Measurements from ENCODE around the gene THAP4.
A peak's percentile ranks its signal among the peaks of the same experiment; 100 is the strongest.

Gene THAP4

DNA sequence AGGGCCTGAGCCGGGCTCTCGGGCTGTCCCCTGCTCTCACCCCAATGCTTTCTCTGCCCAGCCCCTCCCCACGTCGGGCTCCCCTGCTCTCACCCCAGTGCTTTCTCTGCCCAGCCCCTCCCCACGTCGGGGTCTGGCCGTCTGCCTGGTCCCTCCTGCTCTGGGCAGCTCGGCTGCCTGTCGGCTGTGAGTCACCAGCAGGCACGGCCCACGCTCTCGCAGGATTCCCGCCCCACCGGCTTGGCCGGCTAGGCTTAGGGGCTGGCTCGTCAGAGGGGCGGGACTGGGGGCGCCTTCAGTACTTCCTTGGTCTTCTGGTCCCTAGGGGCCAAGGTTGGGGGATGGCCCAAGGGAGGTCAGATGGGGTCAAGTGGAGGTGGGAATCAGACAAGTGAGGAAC lies 75.1 kb downstream of the THAP4 start:
- no peak for DNase-seq (ENCODE audit: low read depth)
- TF ChIP-seq, protein P1, sequence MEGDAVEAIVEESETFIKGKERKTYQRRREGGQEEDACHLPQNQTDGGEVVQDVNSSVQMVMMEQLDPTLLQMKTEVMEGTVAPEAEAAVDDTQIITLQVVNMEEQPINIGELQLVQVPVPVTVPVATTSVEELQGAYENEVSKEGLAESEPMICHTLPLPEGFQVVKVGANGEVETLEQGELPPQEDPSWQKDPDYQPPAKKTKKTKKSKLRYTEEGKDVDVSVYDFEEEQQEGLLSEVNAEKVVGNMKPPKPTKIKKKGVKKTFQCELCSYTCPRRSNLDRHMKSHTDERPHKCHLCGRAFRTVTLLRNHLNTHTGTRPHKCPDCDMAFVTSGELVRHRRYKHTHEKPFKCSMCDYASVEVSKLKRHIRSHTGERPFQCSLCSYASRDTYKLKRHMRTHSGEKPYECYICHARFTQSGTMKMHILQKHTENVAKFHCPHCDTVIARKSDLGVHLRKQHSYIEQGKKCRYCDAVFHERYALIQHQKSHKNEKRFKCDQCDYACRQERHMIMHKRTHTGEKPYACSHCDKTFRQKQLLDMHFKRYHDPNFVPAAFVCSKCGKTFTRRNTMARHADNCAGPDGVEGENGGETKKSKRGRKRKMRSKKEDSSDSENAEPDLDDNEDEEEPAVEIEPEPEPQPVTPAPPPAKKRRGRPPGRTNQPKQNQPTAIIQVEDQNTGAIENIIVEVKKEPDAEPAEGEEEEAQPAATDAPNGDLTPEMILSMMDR (IDR thresholded peaks at IDR 0.05; ENCODE audit: control insufficient read depth, insufficient read depth, low read depth, low read length, missing control alignments), result no peak
- H3K4me3 ChIP-seq (ENCODE audit: control insufficient read depth, low read depth, low read length), result no peak overlapping the region

DNA sequence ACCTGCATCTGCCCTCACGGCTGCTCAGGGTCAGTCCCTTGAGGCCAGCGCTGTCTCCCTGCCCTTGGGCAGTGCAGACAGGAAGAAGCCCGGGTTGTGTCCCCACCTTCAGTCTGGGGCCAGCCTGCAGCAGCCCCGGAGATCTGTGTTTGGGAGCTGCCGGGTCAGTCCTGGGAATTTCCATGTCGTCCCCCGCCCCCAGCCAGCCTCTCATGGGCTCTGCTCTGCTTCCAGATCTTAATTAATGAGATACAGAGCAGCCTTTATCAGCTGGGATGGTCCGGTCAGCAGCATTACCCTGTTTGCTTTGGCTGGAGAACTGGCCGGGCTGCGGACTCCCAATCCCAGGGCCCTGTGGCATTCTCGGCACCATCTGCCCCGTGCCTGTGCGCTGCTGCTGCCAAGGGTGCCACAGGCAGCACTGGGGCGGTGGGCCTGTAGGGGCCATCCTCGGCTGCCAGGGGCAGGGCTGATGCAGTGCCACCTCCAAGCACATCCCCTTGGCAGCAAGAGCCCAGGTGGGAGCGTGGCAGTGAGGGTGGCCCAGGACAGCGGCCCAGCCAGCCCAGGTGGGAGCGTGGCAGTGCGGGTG lies 76.0 kb downstream of the THAP4 start:
- peak overlapping the region; percentile 45 for H3K4me3 ChIP-seq (ENCODE audit: control insufficient read depth, low read depth, low read length)
- DNase-seq (ENCODE audit: low read depth), result no peak
- TF ChIP-seq, protein P1 (IDR thresholded peaks at IDR 0.05; ENCODE audit: control insufficient read depth, insufficient read depth, low read depth, low read length, missing control alignments), result no peak

DNA sequence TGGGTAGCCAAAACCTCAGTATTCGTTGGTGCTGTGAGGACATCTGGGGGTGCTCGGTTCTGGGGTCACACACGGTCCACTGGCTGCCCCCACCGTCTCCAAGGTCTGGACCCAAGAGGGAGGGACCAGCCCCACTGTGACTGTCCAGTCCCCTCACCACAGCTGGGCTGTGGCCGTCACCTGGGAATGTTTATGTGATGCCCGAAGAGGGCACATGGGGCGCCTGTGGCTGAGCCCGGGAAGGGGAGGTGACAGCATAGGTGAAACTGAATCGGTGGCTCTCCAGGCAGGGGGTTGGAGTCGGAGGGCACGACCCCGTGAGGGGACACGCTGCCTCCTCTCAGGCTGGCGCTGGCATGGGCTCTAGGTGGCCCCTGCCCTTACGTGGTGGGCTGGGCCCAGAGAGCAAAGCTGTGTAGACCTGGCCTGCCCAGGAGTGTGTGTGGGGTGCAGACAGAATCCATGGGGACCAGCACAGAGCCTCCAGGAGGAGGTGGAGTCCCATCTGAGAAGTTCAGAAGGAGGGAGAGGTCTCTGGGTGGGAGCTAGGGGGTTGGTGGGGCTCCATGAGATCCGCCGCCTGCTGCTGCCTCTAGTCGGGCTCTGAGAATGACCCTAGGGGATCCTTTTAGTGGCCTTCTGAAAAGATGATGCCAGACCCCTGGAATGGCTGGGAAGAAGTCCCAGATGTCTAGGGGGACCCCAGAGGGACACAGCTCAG lies 76.6 kb downstream of the THAP4 start:
- TF ChIP-seq, protein P1 (IDR thresholded peaks at IDR 0.05; ENCODE audit: control insufficient read depth, insufficient read depth, low read depth, low read length, missing control alignments), result no peak

DNA sequence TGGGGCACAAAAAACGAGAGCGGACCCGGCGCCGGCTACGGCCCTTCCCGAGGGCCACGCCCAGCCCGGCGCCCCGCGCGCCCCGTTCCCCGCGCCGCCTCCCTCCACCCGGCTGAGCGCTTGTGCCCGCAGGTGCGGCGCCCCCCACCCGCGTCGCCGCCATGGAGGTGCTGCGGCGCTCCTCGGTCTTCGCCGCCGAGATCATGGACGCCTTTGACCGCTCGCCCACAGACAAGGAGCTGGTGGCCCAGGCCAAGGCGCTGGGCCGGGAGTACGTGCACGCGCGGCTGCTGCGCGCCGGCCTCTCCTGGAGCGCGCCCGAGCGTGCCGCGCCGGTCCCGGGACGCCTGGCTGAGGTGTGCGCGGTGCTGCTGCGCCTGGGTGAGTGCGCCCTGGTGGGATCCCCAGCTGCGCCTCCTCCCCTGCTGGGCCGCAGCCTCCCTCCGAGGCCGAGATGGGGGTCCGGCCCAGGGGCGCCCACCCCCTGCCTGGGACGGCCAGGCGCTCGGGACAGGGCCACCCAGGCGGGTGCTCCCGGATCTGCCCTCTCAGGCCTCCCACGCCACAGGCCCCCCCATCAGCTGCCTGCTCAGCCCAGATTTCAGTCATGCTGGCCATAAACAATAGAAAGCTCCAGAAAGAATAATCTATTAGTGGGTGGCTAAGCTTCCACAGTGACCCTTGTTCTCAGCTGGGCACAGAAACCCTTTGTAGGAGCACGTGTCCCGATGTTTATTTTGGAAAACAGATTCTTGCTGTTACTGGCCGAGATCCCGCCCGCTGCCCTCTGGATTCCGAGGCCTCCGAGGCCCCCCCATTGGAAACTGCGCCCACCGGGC lies 77.4 kb downstream of the THAP4 start:
- peak overlapping the region; percentile 45 for H3K4me3 ChIP-seq (ENCODE audit: control insufficient read depth, low read depth, low read length)
- no peak for DNase-seq (ENCODE audit: low read depth)
- TF ChIP-seq, protein P1 (IDR thresholded peaks at IDR 0.05; ENCODE audit: control insufficient read depth, insufficient read depth, low read depth, low read length, missing control alignments), result no peak

More for the DNA sequence above, 76.6 kb downstream of the THAP4 start:
- H3K4me3 ChIP-seq (ENCODE audit: control insufficient read depth, low read depth, low read length), result peak overlapping the region; percentile 45
- DNase-seq (ENCODE audit: low read depth), result no peak

DNA sequence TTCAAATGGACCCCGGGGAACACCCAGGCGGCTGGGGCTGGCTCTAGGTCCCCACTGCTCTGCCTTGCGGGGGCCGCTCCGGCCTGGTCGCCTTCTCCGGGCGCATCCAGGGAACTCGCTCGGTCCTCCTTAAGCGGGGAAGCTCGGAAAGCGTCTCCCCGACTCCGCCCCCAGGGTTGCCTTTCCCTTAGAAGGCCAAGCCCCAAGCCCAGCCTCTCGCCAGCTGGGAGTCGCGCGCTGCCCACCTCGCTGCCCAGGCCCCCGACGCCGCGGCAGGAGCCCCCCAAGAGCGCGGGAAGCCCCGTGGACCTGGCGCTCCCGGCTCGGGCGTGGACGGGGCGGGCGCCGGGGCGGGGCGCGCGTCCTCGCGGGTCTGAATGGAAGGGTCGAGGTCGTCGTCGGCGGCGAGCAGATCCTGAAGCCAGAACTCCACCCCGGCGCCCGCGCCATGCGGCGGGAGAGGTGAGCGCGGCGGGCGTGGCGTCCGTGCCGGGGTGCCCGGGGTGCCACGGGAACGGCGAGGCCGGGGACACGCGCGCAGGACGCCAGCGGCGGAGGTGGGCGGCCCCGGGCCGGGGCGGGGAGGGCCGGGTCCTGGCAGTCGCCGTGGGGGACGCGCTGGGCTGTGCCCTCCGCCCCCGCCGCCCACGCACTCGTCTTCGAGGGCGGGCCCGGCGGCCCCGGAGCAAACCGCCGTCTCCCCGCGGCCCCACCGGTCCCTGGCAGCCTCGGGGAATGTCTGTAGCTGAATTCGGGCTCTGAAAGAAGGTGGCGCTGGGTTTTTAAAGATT lies 78.2 kb downstream of the THAP4 start, which contains the start of gene BOK:
Gene BOK (plus strand): TSS at position 214 of the 791 bp plus-strand sequence. CDS start 739 bp downstream, outside the sequence.
- TF ChIP-seq, protein P1 (IDR thresholded peaks at IDR 0.05; ENCODE audit: control insufficient read depth, insufficient read depth, low read depth, low read length, missing control alignments), result no peak

DNA sequence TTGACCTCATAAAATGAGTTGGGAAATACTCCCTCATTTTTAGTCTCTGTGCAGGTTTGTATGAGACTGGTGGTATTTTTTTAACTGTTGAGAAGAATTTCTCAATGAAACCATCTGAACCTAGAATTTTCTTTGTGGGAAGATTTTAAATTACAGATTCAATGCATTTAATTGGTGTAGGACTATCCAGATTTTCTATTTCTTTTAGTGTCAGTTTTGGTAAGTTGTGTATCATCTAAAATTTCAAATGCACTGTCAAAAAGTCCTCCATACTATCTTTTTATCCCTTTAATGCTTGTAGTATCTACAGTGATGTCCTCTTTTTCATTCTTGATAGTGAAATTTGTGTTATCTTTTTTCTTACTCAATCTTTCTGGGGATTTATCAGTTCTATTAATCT lies 80.2 kb downstream of the THAP4 start:
- DNase-seq (ENCODE audit: low read depth), result no peak
- TF ChIP-seq, protein P1 (IDR thresholded peaks at IDR 0.05; ENCODE audit: control insufficient read depth, insufficient read depth, low read depth, low read length, missing control alignments), result no peak
- H3K4me3 ChIP-seq (ENCODE audit: control insufficient read depth, low read depth, low read length), result no peak overlapping the region

More for the DNA sequence above, 78.2 kb downstream of the THAP4 start, which contains the start of gene BOK:
- DNase-seq (ENCODE audit: low read depth), result no peak
- H3K4me3 ChIP-seq (ENCODE audit: control insufficient read depth, low read depth, low read length), result peak within 1 kb of the TSS; percentile 45

Measured in AG09309 (cell line).